ENCODE results near the gene ENGASE.

Gene ENGASE

GRCh38 chr17:79101111-79101673 is 26.6 kb downstream of the ENGASE start:
- Histone ChIP-seq H3K9ac (ENCODE audit: low read depth, low read length) (no peak overlapping the region), H3K27ac (ENCODE audit: low read depth, low read length) (no peak overlapping the region), H3K4me1 (ENCODE audit: control insufficient read depth, insufficient read depth, low read length) (no peaks in the 10 kb centered on the region; the same call in 1 of the 2 replicates), H3K27me3 (ENCODE audit: control insufficient read depth, insufficient read depth, low read length) (no peaks in the 10 kb centered on the region), H3K9me3 (ENCODE audit: control insufficient read depth, insufficient read depth, low read length) (no peaks in the 10 kb centered on the region), H3K4me3 (ENCODE audit: low read depth, low read length) (no peak overlapping the region), H3K36me3 (ENCODE audit: control insufficient read depth, insufficient read depth, low read length) (no peaks in the 10 kb centered on the region)

GRCh38 chr17:79102214-79102613 is 27.6 kb downstream of the ENGASE start:
- Histone ChIP-seq H3K27ac (ENCODE audit: low read depth, low read length) (no peak overlapping the region), H3K4me3 (ENCODE audit: low read depth, low read length) (no peak overlapping the region), H3K4me1 (ENCODE audit: control insufficient read depth, insufficient read depth, low read length) (no peaks in the 10 kb centered on the region; the same call in 1 of the 2 replicates), H3K9me3 (ENCODE audit: control insufficient read depth, insufficient read depth, low read length) (no peaks in the 10 kb centered on the region), H3K36me3 (ENCODE audit: control insufficient read depth, insufficient read depth, low read length) (no peaks in the 10 kb centered on the region), H3K27me3 (ENCODE audit: control insufficient read depth, insufficient read depth, low read length) (no peaks in the 10 kb centered on the region), H3K9ac (ENCODE audit: low read depth, low read length) (no peak overlapping the region)

GRCh38 chr17:79104898-79105600 is 30.4 kb downstream of the ENGASE start:
- Histone ChIP-seq H3K9ac (ENCODE audit: low read depth, low read length) (no peak overlapping the region), H3K9me3 (ENCODE audit: control insufficient read depth, insufficient read depth, low read length) (no peaks in the 10 kb centered on the region), H3K36me3 (ENCODE audit: control insufficient read depth, insufficient read depth, low read length) (no peaks in the 10 kb centered on the region), H3K4me3 (ENCODE audit: low read depth, low read length) (no peak overlapping the region), H3K27ac (ENCODE audit: low read depth, low read length) (no peak overlapping the region), H3K27me3 (ENCODE audit: control insufficient read depth, insufficient read depth, low read length) (no peaks in the 10 kb centered on the region), H3K4me1 (ENCODE audit: control insufficient read depth, insufficient read depth, low read length) (no peaks in the 10 kb centered on the region)

- Histone ChIP-seq H3K36me3 (ENCODE audit: control insufficient read depth, insufficient read depth, low read length) (no peaks in the 10 kb centered on the region), H3K9me3 (ENCODE audit: control insufficient read depth, insufficient read depth, low read length) (no peaks in the 10 kb centered on the region), H3K27me3 (ENCODE audit: control insufficient read depth, insufficient read depth, low read length) (no peaks in the 10 kb centered on the region), H3K27ac (ENCODE audit: low read depth, low read length) (no peak overlapping the region), H3K4me3 (ENCODE audit: low read depth, low read length) (no peak overlapping the region), H3K4me1 (ENCODE audit: control insufficient read depth, insufficient read depth, low read length) (no peaks in the 10 kb centered on the region), H3K9ac (ENCODE audit: low read depth, low read length) (no peak overlapping the region)
These were observed 31.3 kb downstream of the ENGASE start for GRCh38 chr17:79105937-79106336.

- Histone ChIP-seq H3K9me3 (ENCODE audit: control insufficient read depth, insufficient read depth, low read length) (no peaks in the 10 kb centered on the region), H3K27ac (ENCODE audit: low read depth, low read length) (no peak overlapping the region), H3K9ac (ENCODE audit: low read depth, low read length) (no peak overlapping the region), H3K36me3 (ENCODE audit: control insufficient read depth, insufficient read depth, low read length) (no peaks in the 10 kb centered on the region), H3K4me3 (ENCODE audit: low read depth, low read length) (no peak overlapping the region), H3K4me1 (ENCODE audit: control insufficient read depth, insufficient read depth, low read length) (no peaks in the 10 kb centered on the region), H3K27me3 (ENCODE audit: control insufficient read depth, insufficient read depth, low read length) (no peaks in the 10 kb centered on the region)
These were observed 32.3 kb downstream of the ENGASE start for GRCh38 chr17:79106958-79107357.

- Histone ChIP-seq H3K4me3 (ENCODE audit: low read depth, low read length) (no peak overlapping the region), H3K36me3 (ENCODE audit: control insufficient read depth, insufficient read depth, low read length) (no peaks in the 10 kb centered on the region), H3K4me1 (ENCODE audit: control insufficient read depth, insufficient read depth, low read length) (no peaks in the 10 kb centered on the region), H3K27ac (ENCODE audit: low read depth, low read length) (no peak overlapping the region), H3K9ac (ENCODE audit: low read depth, low read length) (no peak overlapping the region), H3K27me3 (ENCODE audit: control insufficient read depth, insufficient read depth, low read length) (no peaks in the 10 kb centered on the region), H3K9me3 (ENCODE audit: control insufficient read depth, insufficient read depth, low read length) (no peaks in the 10 kb centered on the region)
These were observed 33.0 kb downstream of the ENGASE start for GRCh38 chr17:79107499-79108231.

GRCh38 chr17:79108232-79108850 is 33.7 kb downstream of the ENGASE start:
- H3K27me3 ChIP-seq (ENCODE audit: control insufficient read depth, insufficient read depth, low read length), result no peaks in the 10 kb centered on the region

GRCh38 chr17:79108870-79109269 is 34.2 kb downstream of the ENGASE start:
- Histone ChIP-seq H3K4me3 (ENCODE audit: low read depth, low read length) (no peak overlapping the region), H3K27ac (ENCODE audit: low read depth, low read length) (no peak overlapping the region), H3K9me3 (ENCODE audit: control insufficient read depth, insufficient read depth, low read length) (no peaks in the 10 kb centered on the region), H3K36me3 (ENCODE audit: control insufficient read depth, insufficient read depth, low read length) (no peaks in the 10 kb centered on the region), H3K27me3 (ENCODE audit: control insufficient read depth, insufficient read depth, low read length) (no peaks in the 10 kb centered on the region), H3K9ac (ENCODE audit: low read depth, low read length) (no peak overlapping the region), H3K4me1 (ENCODE audit: control insufficient read depth, insufficient read depth, low read length) (no peaks in the 10 kb centered on the region)

More at GRCh38 chr17:79108232-79108850, 33.7 kb downstream of the ENGASE start:
- Histone ChIP-seq H3K36me3 (ENCODE audit: control insufficient read depth, insufficient read depth, low read length) (no peaks in the 10 kb centered on the region), H3K9me3 (ENCODE audit: control insufficient read depth, insufficient read depth, low read length) (no peaks in the 10 kb centered on the region), H3K4me1 (ENCODE audit: control insufficient read depth, insufficient read depth, low read length) (no peaks in the 10 kb centered on the region), H3K4me3 (ENCODE audit: low read depth, low read length) (no peak overlapping the region), H3K9ac (ENCODE audit: low read depth, low read length) (no peak overlapping the region), H3K27ac (ENCODE audit: low read depth, low read length) (no peak overlapping the region)

GRCh38 chr17:79109584-79109983 is 35.0 kb downstream of the ENGASE start:
- Histone ChIP-seq H3K4me3 (ENCODE audit: low read depth, low read length) (no peak overlapping the region), H3K9me3 (ENCODE audit: control insufficient read depth, insufficient read depth, low read length) (no peaks in the 10 kb centered on the region), H3K27me3 (ENCODE audit: control insufficient read depth, insufficient read depth, low read length) (no peaks in the 10 kb centered on the region), H3K27ac (ENCODE audit: low read depth, low read length) (no peak overlapping the region), H3K4me1 (ENCODE audit: control insufficient read depth, insufficient read depth, low read length) (no peaks in the 10 kb centered on the region), H3K9ac (ENCODE audit: low read depth, low read length) (no peak overlapping the region), H3K36me3 (ENCODE audit: control insufficient read depth, insufficient read depth, low read length) (no peaks in the 10 kb centered on the region)

GRCh38 chr17:79111097-79111496 is 36.5 kb downstream of the ENGASE start:
- Histone ChIP-seq H3K9me3 (ENCODE audit: control insufficient read depth, insufficient read depth, low read length) (no peaks in the 10 kb centered on the region), H3K27ac (ENCODE audit: low read depth, low read length) (no peak overlapping the region), H3K4me3 (ENCODE audit: low read depth, low read length) (no peak overlapping the region), H3K27me3 (ENCODE audit: control insufficient read depth, insufficient read depth, low read length) (no peaks in the 10 kb centered on the region), H3K9ac (ENCODE audit: low read depth, low read length) (no peak overlapping the region), H3K4me1 (ENCODE audit: control insufficient read depth, insufficient read depth, low read length) (0 out of 2 replicates have a peak, but pooled peaks cover 5% of the 10 kb centered on the region), H3K36me3 (ENCODE audit: control insufficient read depth, insufficient read depth, low read length) (no peaks in the 10 kb centered on the region)

GRCh38 chr17:79112471-79112870 is 37.8 kb downstream of the ENGASE start:
- Histone ChIP-seq H3K27me3 (ENCODE audit: control insufficient read depth, insufficient read depth, low read length) (no peaks in the 10 kb centered on the region), H3K9me3 (ENCODE audit: control insufficient read depth, insufficient read depth, low read length) (no peaks in the 10 kb centered on the region), H3K4me1 (ENCODE audit: control insufficient read depth, insufficient read depth, low read length) (0 out of 2 replicates have a peak, but pooled peaks cover 5% of the 10 kb centered on the region), H3K36me3 (ENCODE audit: control insufficient read depth, insufficient read depth, low read length) (no peaks in the 10 kb centered on the region), H3K9ac (ENCODE audit: low read depth, low read length) (no peak overlapping the region), H3K4me3 (ENCODE audit: low read depth, low read length) (no peak overlapping the region), H3K27ac (ENCODE audit: low read depth, low read length) (no peak overlapping the region)

Measured in HUES48 (cell line).